NCI-H2081 treated with DMSO at 0.1 percent for 48 hours (cell line): ENCODE measurements around the gene SNRPB2.

Experiments used
- DNase-seq: peaks from one replicate; lab custom pipeline; 2025; lab: John Stamatoyannopoulos, UW

The SNRPB2 gene

DNA sequence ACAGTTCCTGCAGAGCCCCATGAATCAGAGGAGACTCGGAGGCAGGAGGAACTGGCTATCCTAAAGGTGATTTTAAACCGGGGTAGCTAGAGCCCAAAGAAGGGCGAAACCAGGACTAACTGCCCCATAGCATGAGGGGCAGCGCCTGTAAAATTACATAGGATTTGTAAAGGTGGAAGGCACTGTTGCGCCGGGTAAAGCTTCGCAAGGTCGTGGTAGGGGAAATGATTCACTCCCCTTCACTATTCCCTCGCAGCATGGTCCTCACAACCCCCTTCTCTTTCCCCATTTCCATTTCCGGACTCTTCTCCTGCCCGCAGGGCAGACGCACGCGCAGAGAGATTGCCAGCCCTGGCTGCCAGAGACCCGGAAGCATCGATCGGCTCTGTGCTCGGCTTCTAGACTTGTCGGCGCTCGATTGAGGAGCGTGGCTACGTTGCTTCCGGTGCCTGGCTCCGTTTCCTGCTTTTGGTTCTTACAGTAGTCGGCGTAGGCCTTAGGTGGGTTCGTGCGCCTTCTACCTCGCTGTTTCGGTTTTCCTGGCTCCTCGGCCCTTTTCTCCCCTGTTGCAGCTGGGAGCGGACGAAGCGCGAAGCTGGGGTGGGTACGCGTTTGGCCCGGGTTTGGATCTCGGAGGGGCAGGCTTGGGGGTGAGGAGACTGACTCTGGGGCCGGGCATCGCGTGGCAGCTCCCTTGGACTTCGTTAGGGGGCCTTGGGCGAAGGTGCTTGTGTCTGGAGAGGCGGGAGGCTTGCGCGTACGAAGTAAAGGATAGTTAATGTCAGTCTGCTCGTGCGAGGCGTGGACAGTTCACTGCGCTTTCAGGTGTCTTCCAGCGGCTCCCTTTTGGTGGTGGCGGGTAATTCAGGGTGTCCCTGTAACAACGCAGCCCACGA lies at the start of gene SNRPB2:
SNRPB2 (plus strand) TSS at position 462 of the 896 bp plus-strand sequence. CDS start 1,677 bp downstream, outside the sequence.
- DNase-seq = peak; percentile 92

GRCh38 chr20:16684416-16684815 lies 45.4 kb upstream of the SNRPB2 start:
- DNase-seq = no peak

DNA sequence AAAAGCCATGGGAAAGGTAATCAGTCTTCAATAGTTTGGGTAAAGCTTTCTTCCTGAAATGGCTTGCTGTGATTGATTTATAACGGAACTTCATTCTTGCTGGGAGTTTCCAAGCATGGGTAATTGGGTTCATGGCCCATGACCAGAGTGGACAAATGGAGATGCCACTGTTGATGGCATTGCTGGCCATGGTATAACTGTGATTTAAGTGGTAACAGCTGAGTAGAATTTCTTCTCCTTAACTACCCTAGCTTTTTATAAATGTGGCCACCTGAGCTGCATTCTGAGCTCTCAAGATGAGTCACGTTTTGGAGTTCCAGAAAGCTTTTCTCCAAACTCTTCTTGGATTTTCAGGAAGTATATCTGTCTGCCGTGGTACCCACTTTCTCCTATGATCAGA lies 39.9 kb upstream of the SNRPB2 start:
- DNase-seq = no peak

GRCh38 chr20:16691381-16691780 lies 38.4 kb upstream of the SNRPB2 start:
- no peak for DNase-seq

DNA sequence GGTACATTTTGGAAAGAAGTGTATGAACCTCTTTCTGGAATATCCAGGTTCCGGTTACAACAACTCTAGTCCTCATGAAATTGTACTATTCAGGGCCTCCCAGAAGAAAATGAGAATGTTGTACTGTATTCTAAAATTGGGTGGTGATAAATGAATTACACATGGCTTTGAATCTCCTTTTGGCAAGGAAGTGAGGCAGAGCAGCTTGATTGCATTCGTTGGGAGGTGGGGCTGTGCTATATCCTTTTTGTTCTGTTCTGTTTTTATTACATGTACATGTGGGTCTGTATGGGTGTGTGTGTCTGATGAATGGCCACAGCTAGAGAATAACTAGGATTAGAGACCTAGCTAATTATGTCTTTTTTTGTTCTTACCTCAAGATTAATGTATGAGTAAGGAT lies 37.8 kb upstream of the SNRPB2 start:
- no peak for DNase-seq

DNA sequence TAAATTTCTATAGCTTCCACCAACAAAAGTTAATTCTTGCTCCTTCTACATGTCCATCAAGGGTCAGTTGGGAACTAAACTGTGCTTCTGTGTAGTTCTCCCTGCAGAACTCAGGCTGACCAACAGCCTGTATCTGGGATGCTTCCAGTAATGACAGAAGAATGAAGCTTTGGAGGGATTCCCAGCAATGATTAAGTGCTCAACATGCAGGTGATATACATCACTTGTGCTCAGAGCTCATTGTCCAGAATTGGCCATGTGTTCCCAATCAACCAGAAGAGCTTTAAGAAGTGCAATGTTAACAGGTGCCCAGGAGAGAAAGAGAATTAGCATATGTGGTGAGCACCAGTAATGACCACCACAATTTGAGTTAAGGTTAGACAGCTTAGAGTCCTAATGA lies 37.4 kb upstream of the SNRPB2 start:
- no peak for DNase-seq

DNA sequence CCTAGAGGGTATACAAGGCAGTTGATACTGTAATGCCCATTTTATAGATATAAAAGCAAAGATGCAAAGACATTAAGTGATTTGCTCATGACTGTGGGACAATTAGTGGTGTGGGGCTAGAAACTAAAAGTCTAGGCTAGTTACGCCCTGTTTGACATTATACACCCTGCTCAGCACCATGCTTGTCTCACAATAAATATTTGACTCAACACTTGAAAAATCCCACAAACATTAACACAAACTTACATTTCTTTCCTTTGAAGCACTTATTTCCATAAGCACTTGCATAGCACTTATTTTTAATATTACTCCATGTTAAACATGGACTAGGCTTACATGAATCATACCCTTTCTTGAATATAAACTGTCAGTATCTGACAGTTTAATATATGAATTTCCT lies 36.5 kb upstream of the SNRPB2 start:
- DNase-seq = no peak

- no peak for DNase-seq
Measured at GRCh38 chr20:16694161-16694560, 35.7 kb upstream of the SNRPB2 start.

DNA sequence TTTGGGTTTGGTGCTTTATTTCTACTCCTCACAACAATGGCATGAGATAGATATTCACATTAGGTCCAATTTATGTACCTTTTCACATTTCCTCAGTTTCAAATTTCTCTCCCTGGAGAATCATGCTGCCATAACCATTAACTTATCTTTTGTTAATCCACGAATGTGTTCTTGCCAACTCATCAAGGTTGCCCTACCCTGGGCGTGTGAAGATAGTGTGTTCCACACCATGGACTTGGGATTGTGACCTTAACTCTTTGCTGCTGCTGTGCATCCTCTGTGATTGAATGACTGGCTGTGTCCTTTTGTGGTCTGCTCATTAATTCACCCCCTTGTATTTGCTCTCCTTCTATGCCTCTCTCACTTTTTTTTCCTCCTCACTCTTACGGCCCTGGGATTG lies 34.2 kb upstream of the SNRPB2 start:
- no peak for DNase-seq

DNA sequence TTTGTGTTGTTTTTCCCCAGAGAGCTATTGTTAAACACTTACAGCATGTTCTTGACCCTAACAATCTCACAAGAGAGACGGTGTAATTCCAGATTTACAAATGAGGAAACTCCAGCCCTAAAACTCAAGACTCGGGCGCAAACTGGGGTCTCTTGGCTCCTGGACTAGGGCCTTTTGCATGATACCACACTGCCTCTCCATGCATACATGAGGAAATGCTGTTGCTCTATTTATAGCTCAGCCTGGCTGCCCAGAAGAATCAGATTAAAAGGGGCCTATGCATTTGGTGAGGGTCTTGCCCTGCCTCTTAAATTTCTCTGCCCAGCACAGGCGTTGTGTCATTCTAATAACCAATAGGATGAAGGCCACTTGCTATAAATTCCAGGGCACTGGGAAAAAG lies 30.5 kb upstream of the SNRPB2 start:
- DNase-seq = no peak

GRCh38 chr20:16701296-16701695 lies 28.5 kb upstream of the SNRPB2 start:
- no peak for DNase-seq

GRCh38 chr20:16703570-16703969 lies 26.3 kb upstream of the SNRPB2 start:
- DNase-seq = no peak

- no peak for DNase-seq
Measured at GRCh38 chr20:16707674-16708073, 22.2 kb upstream of the SNRPB2 start.

- no peak for DNase-seq
Measured at GRCh38 chr20:16708602-16709001, 21.2 kb upstream of the SNRPB2 start.

- no peak for DNase-seq
Measured at GRCh38 chr20:16709017-16709416, 20.8 kb upstream of the SNRPB2 start.

DNA sequence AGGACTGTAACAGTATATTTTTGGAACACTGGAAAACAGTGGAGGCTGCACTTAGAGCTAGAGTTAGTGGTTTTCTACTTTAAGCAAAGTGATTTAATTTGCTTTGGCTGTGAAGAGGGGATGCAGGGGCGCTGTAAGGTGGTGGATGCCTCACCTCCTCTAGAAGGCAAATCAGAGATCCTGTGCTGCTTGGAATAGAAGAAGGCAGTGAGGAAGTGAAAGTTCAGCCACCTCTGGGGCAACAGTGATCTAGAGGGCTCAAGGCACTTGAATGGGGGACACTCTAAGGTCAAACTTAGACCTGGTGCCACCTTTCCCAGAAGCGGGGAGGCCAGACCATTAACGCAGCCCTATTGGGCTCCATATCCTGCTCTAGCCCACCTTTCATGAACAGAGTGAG lies 19.0 kb upstream of the SNRPB2 start:
- no peak for DNase-seq

DNA sequence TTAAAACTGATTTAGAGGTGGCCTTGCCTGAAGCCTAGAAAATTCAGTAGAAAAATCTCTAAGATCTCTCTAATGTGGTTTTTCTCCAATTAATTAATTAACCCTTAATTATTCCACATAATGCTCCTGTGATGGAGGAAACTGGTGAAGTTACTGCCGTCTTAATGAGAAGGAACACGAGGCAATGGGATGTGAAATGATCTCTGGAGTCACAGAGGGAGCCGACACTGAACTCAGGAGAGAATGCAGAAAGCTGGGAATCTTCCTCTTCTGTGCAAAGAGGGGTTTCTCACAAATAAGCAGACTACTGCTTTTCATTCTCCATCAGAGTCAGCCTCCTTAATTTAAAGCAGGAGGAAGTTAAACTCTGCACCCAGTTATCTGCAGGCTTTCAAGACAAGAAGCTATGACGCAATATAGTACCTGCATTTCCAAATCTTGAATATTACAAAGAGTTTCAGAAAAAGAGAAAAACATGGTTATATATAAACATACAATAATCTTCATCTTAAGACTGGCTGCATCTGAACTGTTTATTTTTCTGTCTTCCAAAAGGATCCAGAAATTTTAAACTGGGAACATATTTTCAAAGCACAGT lies 18.1 kb upstream of the SNRPB2 start:
- no peak for DNase-seq

DNA sequence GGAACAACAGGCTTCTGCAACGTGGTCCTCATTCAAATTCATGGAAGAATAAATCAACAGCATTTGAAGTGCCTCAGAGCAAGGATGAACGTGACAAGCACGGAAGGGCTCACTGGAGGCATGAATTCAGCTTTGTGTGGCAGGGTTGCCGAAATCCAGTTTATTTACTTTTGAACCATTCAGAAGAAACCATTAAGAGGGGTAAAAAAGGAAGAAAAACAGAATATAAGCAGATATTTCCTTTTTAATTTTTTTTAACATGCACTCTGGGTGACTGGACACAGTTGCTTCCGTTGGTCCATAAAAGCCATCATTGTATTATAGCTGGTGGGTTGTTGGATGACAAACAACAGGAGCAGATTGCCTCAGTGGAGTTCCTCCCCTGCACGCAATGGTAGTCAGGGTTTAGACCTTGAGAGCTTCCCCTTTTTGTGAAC lies 17.3 kb upstream of the SNRPB2 start:
- DNase-seq = no peak

DNA sequence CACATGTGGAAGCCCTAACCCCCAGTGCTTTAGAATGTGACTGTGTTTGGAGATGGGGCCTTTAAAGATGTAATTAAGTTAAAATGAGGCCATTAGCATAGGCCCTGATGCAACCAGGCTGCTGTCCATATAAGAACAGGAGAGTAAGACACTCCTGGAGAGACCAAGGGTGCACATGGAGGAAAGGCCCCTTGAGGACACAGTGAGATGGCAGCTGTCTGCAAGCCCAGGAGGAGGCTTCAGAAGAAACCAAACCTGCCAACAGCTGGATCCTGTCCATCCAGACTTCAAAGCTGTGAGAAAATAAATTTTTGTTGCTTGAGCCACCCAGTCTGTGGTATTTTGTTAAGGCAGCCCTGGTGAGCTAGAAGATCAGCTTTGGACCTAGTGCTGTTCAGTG lies 16.8 kb upstream of the SNRPB2 start:
- DNase-seq = no peak

DNA sequence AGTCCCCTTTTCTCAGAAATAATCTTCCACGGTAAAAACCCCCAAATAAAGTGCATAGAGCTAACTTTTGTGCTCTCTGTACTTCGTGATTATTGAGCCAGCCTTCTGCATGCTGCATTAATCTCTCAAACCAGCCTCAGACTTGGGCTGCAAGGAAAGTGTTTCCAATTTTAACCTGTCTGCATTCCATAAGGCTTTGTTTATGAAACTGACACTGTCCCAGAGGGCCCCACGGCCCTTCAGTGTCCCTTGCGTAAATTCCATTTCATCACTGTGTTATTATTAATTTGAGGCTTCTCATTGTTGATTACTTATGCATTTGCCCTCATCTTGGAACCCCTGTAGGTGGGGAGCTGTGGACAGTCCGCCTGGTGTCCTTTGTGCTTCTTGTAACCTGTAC lies 15.6 kb upstream of the SNRPB2 start:
- DNase-seq = no peak

DNA sequence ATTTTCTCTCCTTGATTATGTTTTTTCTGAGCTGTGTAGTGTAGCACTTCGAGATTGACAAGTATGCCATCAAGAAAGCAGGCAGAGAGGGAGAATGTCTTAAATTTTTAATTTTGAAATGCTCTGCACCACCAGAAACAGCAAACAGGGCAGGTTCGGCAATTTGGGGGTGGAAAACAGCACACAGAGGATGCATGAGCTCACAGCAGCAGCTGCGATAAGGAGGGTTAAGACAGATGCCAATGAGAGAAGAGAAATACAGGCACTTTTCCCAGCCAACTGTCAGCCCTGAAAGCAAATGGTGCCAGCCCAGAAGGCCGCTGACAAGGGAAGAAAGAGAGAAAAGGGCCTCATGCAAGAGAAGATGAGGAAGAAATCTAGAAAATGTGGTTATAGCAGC lies 15.1 kb upstream of the SNRPB2 start:
- no peak for DNase-seq

GRCh38 chr20:16719421-16719820 lies 10.4 kb upstream of the SNRPB2 start:
- no peak for DNase-seq

- no peak for DNase-seq
Measured at GRCh38 chr20:16729080-16729479, 746 bp upstream of the SNRPB2 start.
